SU-DHL-6 (cell line): ENCODE results near the gene SCAMP5.

Experiments used
- H2AFZ ChIP-seq: fragments of 200-600 bp; sonication (generic); 2 replicates; pipeline ENCODE4 v1.6.1; 2014; ENCODE audit warnings: low read depth, mild to moderate bottlenecking, moderate library complexity, mixed read lengths, antibody characterized with exemption, low read length; ENCODE audit not compliant: severe bottlenecking
- H3F3A ChIP-seq: fragments of 200-600 bp; shearing (Covaris generic); 2 replicates; pipeline ENCODE4 v1.6.0; 2016; ENCODE audit warnings: antibody characterized with exemption, mild to moderate bottlenecking; ENCODE audit not compliant: insufficient read depth
- H3K27ac ChIP-seq: fragments of 200-600 bp; sonication (generic); 2 replicates; pipeline ENCODE4 v1.5.1; 2016; ENCODE audit warnings: low read depth, mild to moderate bottlenecking, low read length, moderate library complexity, mixed read lengths
- H3K27me3 ChIP-seq: fragments of 200-600 bp; sonication (generic), shearing (Covaris generic); 2 replicates; pipeline ENCODE4 v1.6.0; 2014; ENCODE audit warnings: mild to moderate bottlenecking, low read length
- H3K36me3 ChIP-seq: fragments of 200-600 bp; sonication (generic); 2 replicates; pipeline ENCODE4 v1.6.1; 2014; ENCODE audit warnings: mild to moderate bottlenecking, low read length, mixed read lengths
- H3K4me2 ChIP-seq: fragments of 300-600, 200-600 bp; shearing (Covaris generic), sonication (generic); 2 replicates; pipeline ENCODE4 v1.6.0; 2014; ENCODE audit warnings: low read length, low read depth, mild to moderate bottlenecking; ENCODE audit not compliant: poor library complexity, severe bottlenecking
- H3K4me3 ChIP-seq: fragments of 200-600 bp; sonication (generic); 2 replicates; pipeline ENCODE4 v1.5.1; 2014; ENCODE audit warnings: antibody characterized with exemption, low read length, mild to moderate bottlenecking, mixed read lengths; ENCODE audit not compliant: insufficient read depth, poor library complexity, severe bottlenecking
- H3K79me2 ChIP-seq: fragments of 200-600 bp; sonication (generic); 2 replicates; pipeline ENCODE4 v1.6.1; 2014; ENCODE audit warnings: mild to moderate bottlenecking, low read length, moderate library complexity; ENCODE audit not compliant: insufficient read depth
- H3K9ac ChIP-seq: fragments of 200-600 bp; sonication (generic); 2 replicates; pipeline ENCODE4 v1.7.0; 2014; ENCODE audit warnings: mild to moderate bottlenecking, low read length
- H3K9me2 ChIP-seq: fragments of 200-600 bp; sonication (generic); replicated peaks from 2 replicates; pipeline ENCODE4 v1.6.1; 2014; ENCODE audit warnings: low read length; ENCODE audit not compliant: insufficient read depth
- H3K9me3 ChIP-seq: fragments of 200-600 bp; sonication (generic); 2 replicates; pipeline ENCODE4 v1.6.1; 2014; ENCODE audit warnings: low read length, mixed read lengths; ENCODE audit not compliant: insufficient read depth
- H4K20me1 ChIP-seq: fragments of 200-600 bp; sonication (generic); 2 replicates; pipeline ENCODE4 v1.6.1; 2014; ENCODE audit warnings: low read depth, mild to moderate bottlenecking, antibody characterized with exemption, low read length, moderate library complexity, mixed read lengths
- EZH2phosphoT487 ChIP-seq: fragments of 200-600 bp; sonication (generic), shearing (Covaris generic); conservative IDR thresholded peaks from 2 replicates; pipeline ENCODE4 v1.6.1; 2018; ENCODE audit warnings: mild to moderate bottlenecking, antibody characterized with exemption, low read length, moderate library complexity, mixed read lengths
- TF ChIP-seq, protein P1 (sequence below): fragments of 200-600 bp; sonication (generic); IDR thresholded peaks from one replicate; pipeline ENCODE4 v1.5.1; 2017; ENCODE audit warnings: antibody characterized with exemption, mild to moderate bottlenecking, low read length, moderate library complexity; ENCODE audit not compliant: insufficient read depth, poor library complexity, severe bottlenecking

Gene SCAMP5

DNA sequence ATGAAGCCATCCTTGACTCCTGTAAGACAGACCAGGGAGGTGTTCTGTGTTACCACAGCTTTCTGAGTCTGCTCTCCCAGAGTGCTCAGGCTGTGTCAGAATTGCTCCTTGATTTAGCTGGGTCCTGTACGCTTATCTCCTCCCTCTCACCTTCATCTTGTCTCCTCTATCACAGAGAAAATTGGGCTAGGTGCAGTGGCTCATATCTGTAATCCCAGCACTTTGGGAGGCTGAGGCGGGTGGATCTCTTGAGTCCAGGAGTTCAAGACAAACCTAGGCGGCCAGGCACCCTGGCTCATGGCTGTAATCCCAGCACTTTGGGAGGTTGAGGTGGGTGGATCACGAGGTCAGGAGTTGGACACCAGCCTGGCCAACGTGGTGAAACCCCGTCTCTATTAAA, 5.9 kb downstream of the SCAMP5 start:
- Histone ChIP-seq H3K9me3 (no peaks in the 10 kb centered on the region), H3K9ac (no peak overlapping the region), H3F3A (peaks cover 8% of the 10 kb centered on the region; the same call in 1 of the 2 replicates), H3K4me2 (no peak overlapping the region), H3K4me3 (no peak overlapping the region), H3K27ac (no peak overlapping the region), H3K79me2 (no peaks in the 10 kb centered on the region), H3K9me2 (no peaks in the 10 kb centered on the region), H2AFZ (no peak overlapping the region), H4K20me1 (no peaks in the 10 kb centered on the region), H3K27me3 (no peaks in the 10 kb centered on the region), H3K36me3 (no peaks in the 10 kb centered on the region)
- TF ChIP-seq EZH2phosphoT487 = no peak
- TF ChIP-seq, protein P1, sequence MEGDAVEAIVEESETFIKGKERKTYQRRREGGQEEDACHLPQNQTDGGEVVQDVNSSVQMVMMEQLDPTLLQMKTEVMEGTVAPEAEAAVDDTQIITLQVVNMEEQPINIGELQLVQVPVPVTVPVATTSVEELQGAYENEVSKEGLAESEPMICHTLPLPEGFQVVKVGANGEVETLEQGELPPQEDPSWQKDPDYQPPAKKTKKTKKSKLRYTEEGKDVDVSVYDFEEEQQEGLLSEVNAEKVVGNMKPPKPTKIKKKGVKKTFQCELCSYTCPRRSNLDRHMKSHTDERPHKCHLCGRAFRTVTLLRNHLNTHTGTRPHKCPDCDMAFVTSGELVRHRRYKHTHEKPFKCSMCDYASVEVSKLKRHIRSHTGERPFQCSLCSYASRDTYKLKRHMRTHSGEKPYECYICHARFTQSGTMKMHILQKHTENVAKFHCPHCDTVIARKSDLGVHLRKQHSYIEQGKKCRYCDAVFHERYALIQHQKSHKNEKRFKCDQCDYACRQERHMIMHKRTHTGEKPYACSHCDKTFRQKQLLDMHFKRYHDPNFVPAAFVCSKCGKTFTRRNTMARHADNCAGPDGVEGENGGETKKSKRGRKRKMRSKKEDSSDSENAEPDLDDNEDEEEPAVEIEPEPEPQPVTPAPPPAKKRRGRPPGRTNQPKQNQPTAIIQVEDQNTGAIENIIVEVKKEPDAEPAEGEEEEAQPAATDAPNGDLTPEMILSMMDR = no peak

DNA sequence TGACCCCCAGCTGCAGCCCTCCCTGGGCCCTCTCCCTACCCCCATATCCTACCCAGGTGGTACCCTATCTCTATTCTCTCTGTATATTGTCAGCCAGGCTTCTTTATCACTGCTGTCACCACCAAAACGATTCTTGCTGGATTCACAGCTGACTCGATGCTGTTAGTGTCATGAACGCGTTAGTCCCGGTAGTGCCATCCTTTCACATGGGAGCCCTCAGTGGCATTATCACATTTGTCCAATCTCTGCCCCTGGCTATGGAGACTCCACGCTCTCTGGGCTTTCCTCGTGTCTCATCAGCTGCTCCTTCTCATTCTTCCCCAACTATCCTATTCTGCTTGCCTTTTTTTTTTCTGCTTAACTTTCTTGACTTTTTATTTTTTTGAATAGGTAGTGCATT, 7.0 kb downstream of the SCAMP5 start:
- Histone ChIP-seq H3K4me2 (no peak overlapping the region), H2AFZ (no peak overlapping the region), H3F3A (peaks cover 12% of the 10 kb centered on the region), H3K9me2 (no peaks in the 10 kb centered on the region), H3K9me3 (no peaks in the 10 kb centered on the region), H4K20me1 (no peaks in the 10 kb centered on the region), H3K79me2 (no peaks in the 10 kb centered on the region), H3K9ac (no peak overlapping the region), H3K4me3 (no peak overlapping the region), H3K27me3 (no peaks in the 10 kb centered on the region), H3K36me3 (no peaks in the 10 kb centered on the region), H3K27ac (no peak overlapping the region)
- TF ChIP-seq EZH2phosphoT487 = no peak
- TF ChIP-seq, protein P1 = no peak

DNA sequence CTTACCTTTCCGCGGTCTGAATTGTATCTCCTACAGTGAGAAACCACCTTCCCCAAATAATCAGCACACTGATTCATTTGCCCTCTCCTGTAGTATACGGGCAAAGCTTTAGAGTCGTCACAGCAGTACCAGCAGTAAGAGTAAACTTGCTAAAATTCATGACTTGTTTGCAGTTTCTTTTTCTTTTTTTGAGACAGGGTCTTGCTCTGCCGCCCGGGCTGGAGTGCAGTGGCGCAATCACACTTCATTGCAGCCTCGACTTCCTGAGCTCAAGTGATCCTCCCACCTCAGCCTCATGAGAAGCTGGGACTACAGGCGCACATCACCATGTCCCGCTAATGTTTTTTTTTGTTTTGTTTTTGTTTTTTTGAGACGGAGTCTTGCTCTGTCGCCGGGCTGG, 11.9 kb downstream of the SCAMP5 start:
- peaks cover 4% of the 10 kb centered on the region; the same call in 1 of the 2 replicates for H3K79me2 ChIP-seq
- no peaks in the 10 kb centered on the region for H3K9me2 ChIP-seq
- TF ChIP-seq EZH2phosphoT487 = no peak
- TF ChIP-seq, protein P1 = no peak
- H3K9me3 ChIP-seq = no peaks in the 10 kb centered on the region
- H3K27ac ChIP-seq = peak overlapping the region; percentile 96
- H3F3A ChIP-seq = peaks cover 32% of the 10 kb centered on the region
- no peaks in the 10 kb centered on the region for H4K20me1 ChIP-seq
- no peaks in the 10 kb centered on the region for H3K36me3 ChIP-seq
- no peaks in the 10 kb centered on the region for H3K27me3 ChIP-seq
- H3K9ac ChIP-seq = peak overlapping the region; percentile 68
- peak overlapping the region; percentile 80 for H3K4me2 ChIP-seq
- H3K4me3 ChIP-seq = peak overlapping the region; percentile 53
- peak overlapping the region; percentile 4 for H2AFZ ChIP-seq

DNA sequence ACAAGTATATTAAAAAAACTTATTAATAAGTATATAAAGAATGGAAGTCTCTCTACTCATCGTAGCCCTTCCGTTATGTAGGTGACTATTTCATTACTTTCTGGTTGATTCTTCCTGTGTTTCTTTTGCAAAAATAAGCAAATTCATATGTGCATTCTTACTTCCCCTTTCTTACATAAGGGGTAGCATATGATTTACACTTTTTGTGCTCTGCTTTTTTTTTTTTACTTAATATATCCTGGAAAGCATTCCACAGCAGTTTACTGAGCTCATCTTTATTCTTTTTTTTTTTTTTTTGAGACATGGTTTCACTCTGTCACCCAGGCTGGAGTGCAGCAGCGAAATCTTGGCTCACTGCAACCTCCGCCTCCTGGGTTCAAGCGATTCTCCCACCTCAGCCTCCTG, 12.9 kb downstream of the SCAMP5 start:
- peaks cover 4% of the 10 kb centered on the region; the same call in 1 of the 2 replicates for H3K79me2 ChIP-seq
- peaks cover 32% of the 10 kb centered on the region for H3F3A ChIP-seq
- H3K27me3 ChIP-seq = no peaks in the 10 kb centered on the region
- H3K9ac ChIP-seq = peak overlapping the region; percentile 68
- peak overlapping the region; percentile 80 for H3K4me2 ChIP-seq
- no peak for TF ChIP-seq EZH2phosphoT487
- TF ChIP-seq, protein P1 = no peak
- peak overlapping the region; percentile 53 for H3K4me3 ChIP-seq
- H3K36me3 ChIP-seq = no peaks in the 10 kb centered on the region
- H3K9me2 ChIP-seq = no peaks in the 10 kb centered on the region
- H3K27ac ChIP-seq = peak overlapping the region; percentile 96
- H4K20me1 ChIP-seq = no peaks in the 10 kb centered on the region
- no peak overlapping the region for H2AFZ ChIP-seq
- H3K9me3 ChIP-seq = no peaks in the 10 kb centered on the region
